Measurements from ENCODE around the gene ACTL7A. TPM values are rescaled to one million over a fixed set of nuclear protein-coding genes. Genes with fewer than 3 reads are reported as not detected.

The ACTL7A gene
- total and polyA plus RNA-seq, 4 donors = 0.10 TPM; not detected in 3

DNA sequence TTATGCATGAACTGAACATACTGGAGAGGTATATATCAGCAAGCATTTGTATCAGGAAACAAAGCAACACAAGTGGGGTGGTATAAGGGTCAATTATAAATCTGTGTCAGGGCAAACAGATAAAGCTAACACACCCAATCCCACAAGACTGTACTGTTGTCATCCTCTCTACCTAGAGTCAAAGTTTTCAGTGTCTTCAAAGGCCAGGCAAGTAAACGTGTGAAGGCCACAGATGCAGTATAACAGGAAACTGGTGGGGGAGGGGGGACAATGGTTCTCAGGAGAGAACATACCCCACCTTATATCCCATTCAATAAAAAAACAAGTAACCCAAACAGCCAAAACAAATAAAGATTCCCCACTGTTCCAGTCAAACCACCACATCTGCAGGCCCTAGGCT, 49.8 kb downstream of the ACTL7A start:
- Histone ChIP-seq H3K27ac (ENCODE audit: low read depth in 1 of 2, low read length in 2 of 2) (no peak overlapping the region), H3K4me1 (ENCODE audit: control insufficient read depth in 4 of 4, insufficient read depth in 4 of 4, low read length in 3 of 4) (peaks cover 0 to 3% (median 0%) of the 10 kb centered on the region in 4 donors), H3K9ac (ENCODE audit: low read depth in 1 of 2, low read length in 2 of 2) (no peak overlapping the region), H3K9me3 (ENCODE audit: control insufficient read depth in 4 of 4, low read length in 3 of 4) (no peaks in the 10 kb centered on the region), H3K4me3 (ENCODE audit: low read depth in 1 of 3, low read length in 3 of 3) (no peak overlapping the region), H3K27me3 (ENCODE audit: control insufficient read depth in 4 of 4, insufficient read depth in 4 of 4, low read length in 3 of 4) (no peaks in the 10 kb centered on the region), H3K36me3 (ENCODE audit: control insufficient read depth in 4 of 4, insufficient read depth in 3 of 4, low read depth in 1 of 4, low read length in 3 of 4) (peaks cover 5 to 53% (median 32%) of the 10 kb centered on the region in 4 donors)
- TF ChIP-seq YY1 (IDR thresholded peaks at IDR 0.05) = no peak
- no peak for TF ChIP-seq ATF3 (IDR thresholded peaks at IDR 0.05)
- TF ChIP-seq RAD21 (IDR thresholded peaks at IDR 0.05) = no peak
- TF ChIP-seq FOXA2 (IDR thresholded peaks at IDR 0.05) = no peak
- TF ChIP-seq HNF4G (IDR thresholded peaks at IDR 0.05) = no peak
- TF ChIP-seq CTCF (IDR thresholded peaks at IDR 0.05; ENCODE audit: low read depth, low read length, missing input control) = no peak
- TF ChIP-seq NR2F2 (IDR thresholded peaks at IDR 0.05) = no peak
- DNase-seq (ENCODE audit: low spot score) = no peak
- WGBS = 61% methylated on average over 1 of the region's 1 CpG

Small RNA genes within 50 kb of the gene (small RNA-seq; reads per million reads assigned to genes)
- not detected for gene AL359692.1

Other genes starting within 250 kb of the ACTL7A start
- under 1 TPM in 1 of 2 donors, not detected in 1; 0.09 TPM for gene ACTL7B, start 6.3 kb upstream of the ACTL7A start, total RNA-seq
- not detected for gene ACTL7B, start 6.3 kb upstream of the ACTL7A start, polyA plus RNA-seq
- gene ELP1, start 71.9 kb downstream of the ACTL7A start, total RNA-seq = 10 to 100 TPM; 22.3 to 27.7 TPM
- gene ELP1, start 71.9 kb downstream of the ACTL7A start, polyA plus RNA-seq = 10 to 100 TPM in 1 of 2 donors, 1 to 10 TPM in 1; 9.3 to 10.4 TPM
- gene ABITRAM, start 72.1 kb downstream of the ACTL7A start, total RNA-seq = 1 to 10 TPM; 3.5 to 5.2 TPM
- 1 to 10 TPM; 5.9 to 8.2 TPM for gene ABITRAM, start 72.1 kb downstream of the ACTL7A start, polyA plus RNA-seq
- gene CTNNAL1, start 151.2 kb downstream of the ACTL7A start, total RNA-seq = 10 to 100 TPM; 10.5 to 31.5 TPM
- gene CTNNAL1, start 151.2 kb downstream of the ACTL7A start, polyA plus RNA-seq = 10 to 100 TPM; 14.4 to 22.8 TPM